ENCODE measurements around the gene OSBPL8.

The OSBPL8 gene, protein sequence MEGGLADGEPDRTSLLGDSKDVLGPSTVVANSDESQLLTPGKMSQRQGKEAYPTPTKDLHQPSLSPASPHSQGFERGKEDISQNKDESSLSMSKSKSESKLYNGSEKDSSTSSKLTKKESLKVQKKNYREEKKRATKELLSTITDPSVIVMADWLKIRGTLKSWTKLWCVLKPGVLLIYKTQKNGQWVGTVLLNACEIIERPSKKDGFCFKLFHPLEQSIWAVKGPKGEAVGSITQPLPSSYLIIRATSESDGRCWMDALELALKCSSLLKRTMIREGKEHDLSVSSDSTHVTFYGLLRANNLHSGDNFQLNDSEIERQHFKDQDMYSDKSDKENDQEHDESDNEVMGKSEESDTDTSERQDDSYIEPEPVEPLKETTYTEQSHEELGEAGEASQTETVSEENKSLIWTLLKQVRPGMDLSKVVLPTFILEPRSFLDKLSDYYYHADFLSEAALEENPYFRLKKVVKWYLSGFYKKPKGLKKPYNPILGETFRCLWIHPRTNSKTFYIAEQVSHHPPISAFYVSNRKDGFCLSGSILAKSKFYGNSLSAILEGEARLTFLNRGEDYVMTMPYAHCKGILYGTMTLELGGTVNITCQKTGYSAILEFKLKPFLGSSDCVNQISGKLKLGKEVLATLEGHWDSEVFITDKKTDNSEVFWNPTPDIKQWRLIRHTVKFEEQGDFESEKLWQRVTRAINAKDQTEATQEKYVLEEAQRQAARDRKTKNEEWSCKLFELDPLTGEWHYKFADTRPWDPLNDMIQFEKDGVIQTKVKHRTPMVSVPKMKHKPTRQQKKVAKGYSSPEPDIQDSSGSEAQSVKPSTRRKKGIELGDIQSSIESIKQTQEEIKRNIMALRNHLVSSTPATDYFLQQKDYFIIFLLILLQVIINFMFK

DNA sequence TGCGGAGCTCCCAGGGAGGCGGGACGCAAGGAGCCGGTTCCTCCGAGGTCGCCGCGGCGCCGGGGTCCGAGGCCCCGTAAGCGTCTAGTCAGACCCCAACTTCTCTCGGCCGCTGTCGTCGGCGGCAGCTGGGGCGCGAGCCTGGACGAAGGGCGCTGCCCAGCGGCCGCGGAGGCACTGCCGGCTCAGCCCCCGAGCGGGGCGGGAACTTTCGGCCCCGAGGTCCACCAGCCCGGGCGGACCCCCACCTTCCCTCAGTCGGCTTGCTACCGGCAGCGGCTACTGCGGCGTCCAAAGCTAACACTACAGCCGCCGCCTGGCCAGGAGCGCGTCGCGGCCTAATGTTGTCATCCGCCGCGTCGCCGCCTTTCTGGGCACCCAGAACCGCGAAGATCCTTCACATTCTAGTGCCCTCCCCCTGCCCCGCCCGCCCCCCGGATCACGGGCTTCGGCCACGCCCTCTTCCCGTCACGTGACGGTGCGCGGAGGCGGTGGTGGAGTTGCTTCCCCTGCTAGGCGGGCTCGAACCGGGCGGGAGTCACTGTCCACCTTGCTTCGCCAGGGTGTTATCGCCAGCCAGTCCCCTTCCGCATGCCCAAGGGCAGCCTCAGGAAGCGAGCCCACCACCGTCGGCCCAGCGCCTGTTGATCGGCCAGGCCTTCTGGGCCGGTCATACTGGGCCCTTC lies at the start of gene OSBPL8:
Gene OSBPL8, minus strand, starts transcription at position 372 of the 686 bp plus-strand sequence. CDS start 72,220 bp downstream, outside the sequence.
- DNase-seq, result peak; percentile 98
- ATAC-seq, result peak; percentile 77

DNA sequence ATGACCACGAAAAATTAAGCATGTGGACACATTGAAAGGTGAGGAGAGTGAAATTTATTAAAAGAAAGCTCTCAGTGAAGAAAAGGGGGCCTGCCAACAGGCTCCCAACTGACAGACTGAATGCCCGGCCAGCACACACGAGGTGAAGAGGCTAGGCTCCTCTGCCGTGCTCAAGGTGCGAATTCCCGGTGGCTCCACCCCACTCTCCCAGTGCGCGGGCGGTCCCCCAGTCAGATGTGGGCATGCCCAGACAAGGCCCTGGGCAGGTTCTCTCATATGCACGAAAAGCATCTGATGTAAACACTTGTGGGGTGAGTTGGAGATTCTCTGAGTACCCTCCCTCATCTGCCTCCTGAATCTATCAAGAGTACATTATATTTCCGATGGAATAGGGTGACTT lies 48.5 kb upstream of the OSBPL8 start:
- ATAC-seq, result no peak
- no peak for DNase-seq

DNA sequence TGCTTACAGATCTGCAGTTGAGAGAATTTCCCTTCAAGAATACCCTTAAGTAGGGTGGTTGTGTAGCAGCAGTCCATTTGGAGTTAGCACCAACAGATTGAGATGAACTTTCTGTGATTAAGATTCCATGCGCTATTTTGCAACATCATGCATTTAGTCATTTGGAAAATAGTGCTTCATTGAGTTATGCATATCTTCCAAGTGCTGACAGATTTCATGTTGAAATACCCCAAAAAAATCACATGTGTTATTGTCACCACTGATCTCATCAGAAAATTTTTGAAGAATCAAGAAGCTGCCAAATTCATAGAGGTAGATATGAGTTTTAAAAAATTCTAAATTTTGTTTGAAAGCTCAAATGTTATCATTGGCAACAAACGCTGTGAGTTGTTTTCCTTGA lies 35.5 kb upstream of the OSBPL8 start:
- ATAC-seq (no peak), DNase-seq (no peak)

DNA sequence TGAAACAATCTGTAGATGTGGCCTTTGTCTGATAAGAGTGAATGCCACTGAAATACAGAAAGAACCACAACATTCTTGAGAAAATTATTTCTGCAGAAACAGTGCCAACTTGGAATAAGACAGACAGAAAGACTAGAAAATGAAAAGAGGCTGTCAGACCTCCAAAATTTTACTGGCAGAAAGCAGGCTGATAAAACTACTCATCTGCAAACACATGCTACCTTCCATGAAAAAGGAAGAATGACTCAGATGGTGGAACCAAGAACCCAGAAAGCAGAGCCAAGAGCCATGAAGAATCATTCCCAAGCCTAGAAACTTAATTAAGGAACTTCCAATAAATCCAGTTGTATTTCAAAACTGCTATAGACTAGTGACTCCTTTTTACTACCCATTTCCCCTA lies 31.9 kb upstream of the OSBPL8 start:
- DNase-seq (no peak), ATAC-seq (no peak)

DNA sequence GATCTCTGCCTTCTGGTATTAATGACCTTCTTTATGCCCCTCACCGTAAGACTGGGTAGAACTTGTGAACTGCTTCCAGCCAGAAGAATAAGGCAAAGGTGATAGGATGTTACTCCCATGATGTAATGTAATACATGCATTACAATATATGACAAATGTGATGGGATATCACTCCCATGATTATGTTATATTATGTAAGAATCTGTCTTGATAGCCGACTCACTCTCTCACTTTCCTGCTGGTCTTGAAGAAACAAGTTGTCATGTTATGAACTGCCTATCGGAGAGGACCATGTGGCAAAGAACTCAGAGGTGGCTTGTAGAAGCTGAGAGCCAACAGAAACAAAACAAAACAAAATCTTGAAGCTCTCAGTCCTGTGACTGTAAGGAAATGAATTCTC lies 30.6 kb upstream of the OSBPL8 start:
- DNase-seq, result no peak
- no peak for ATAC-seq

DNA sequence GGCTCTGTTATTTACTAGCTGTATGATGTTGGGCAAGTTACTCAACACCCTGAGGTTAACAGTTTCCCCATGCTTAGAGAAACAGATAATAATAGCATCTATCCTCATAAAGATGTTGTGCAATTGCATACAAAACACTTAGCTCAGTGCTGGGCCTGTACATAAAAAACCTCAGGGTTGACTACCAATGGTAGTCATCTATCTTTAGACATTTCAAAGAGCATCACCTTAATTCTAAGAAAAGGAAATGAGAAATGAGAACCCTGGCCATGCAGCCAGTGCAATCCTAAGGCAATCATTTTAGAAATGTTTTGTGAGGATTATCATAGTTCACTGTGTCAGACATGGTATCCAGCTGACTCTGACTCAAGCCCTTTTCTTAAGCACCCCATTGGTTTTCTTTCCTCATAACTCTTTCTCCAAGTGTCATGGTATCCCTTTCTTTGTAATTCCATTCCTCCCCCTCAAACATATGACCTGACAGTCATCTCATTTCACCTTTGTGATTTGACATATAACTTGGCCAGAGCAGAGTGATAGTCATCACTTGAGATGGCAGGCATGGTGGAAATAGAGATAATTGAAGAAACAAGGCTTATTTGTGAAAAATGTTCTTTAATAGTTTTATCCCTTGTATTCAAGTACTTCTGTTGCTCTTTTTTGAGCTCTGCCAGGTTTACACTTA lies 29.5 kb upstream of the OSBPL8 start:
- ATAC-seq, result peak; percentile 32
- no peak for DNase-seq

DNA sequence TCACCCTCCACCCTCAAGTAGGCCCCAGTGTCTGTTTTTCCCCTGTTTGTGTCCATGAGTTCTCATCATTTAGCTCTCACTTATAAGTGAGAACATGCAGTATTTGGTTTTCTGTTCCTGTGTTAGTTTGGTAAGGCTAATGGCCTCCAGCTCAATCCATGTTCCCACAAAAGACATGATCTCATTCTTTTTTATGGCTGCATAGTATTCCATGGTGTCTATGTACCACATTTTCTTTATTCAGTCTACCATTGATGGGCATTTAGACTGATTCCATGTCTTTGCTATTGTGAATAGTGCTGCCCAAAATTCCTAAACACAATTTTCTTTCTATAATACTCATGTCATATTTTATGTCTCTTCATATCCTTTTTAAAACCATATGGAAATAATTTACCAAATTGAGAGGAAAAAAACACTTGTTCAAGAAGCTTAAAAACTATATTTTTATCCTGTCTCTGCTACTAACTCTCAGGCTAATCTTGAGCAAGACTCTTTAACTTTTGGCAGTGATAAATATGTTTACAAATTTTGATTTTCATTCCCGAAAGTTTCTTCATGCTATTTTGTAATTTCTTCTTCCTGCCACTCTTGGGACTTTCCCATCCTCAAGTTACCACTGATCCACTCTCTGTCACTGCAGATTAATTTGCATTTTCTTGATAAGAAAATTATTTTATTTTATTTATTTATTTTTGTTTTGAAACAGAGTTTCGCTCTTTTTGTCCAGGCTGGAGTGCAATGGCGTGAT lies 28.0 kb upstream of the OSBPL8 start:
- DNase-seq (no peak), ATAC-seq (no peak)

DNA sequence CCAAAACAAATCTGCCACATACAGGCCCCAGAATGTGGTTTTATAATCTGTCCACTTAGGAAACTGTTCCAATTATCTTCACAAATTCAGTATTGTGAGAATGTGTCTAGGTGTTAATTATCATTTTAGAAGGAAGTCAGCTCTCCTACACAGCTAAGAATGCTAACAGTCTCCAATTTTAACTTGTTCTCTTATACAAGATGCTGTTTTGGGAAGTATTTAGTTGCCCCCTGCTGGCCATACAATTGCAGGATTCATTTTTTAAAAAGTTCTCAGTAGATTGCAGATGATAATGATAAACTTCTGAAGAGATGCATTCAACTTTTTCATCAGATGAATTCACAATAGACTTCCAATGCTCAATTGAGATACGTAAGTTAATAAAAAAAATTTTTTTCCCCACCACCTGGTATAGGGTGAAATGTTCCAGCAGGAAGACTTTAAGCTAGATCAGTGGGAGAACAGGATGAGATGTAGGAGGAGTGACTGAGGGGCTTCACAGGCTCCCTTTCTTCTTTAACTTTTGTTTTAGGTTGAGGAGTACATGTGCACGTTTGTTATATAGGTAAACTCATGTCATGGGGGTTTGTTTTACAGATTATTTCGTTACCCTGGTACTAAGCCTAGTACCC lies 27.3 kb upstream of the OSBPL8 start:
- DNase-seq, result peak; percentile 16
- no peak for ATAC-seq

DNA sequence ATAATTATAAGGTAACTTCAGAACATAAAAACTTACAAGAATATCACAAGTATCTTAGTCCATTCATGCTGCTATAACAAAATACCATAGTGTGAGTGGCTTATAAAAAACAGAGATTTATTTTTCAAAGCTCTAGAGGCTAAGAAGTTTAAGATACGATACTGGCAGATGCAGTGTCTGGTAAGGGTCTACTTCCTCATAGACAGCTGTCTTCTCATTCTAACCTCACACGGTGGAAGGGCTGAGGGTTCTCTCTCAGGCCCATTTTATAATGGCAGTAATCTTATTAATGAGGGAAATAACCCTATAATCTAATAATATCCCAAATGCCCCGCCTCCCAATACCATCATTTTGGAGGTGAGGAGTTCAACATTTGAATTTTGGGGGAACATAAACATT lies 23.7 kb upstream of the OSBPL8 start:
- no peak for DNase-seq
- no peak for ATAC-seq

DNA sequence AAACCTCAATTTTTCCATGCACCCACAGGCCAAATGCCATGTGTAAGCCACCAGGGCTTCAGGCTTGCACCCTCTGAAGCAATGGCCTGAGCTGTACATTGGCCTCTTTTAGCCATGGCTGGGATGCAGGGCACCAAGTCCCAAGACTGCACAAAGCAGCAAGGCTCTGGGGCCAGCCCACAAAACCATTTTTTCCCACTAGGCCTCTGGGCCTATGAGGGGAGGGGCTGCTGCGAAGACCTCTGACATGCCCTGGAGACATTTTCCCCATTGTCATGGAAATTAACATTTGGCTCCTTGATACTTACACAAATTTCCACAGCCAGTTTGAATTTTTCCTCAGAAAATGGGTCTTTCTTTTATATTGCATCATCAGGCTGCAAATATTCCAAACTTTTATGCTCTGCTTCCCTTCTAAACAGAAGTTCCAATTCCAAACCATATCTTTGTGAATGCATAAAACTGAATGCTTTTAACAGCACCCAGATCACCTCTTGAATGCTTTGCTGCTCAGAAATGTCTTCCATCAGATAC lies 14.3 kb upstream of the OSBPL8 start:
- ATAC-seq, result no peak
- no peak for DNase-seq

DNA sequence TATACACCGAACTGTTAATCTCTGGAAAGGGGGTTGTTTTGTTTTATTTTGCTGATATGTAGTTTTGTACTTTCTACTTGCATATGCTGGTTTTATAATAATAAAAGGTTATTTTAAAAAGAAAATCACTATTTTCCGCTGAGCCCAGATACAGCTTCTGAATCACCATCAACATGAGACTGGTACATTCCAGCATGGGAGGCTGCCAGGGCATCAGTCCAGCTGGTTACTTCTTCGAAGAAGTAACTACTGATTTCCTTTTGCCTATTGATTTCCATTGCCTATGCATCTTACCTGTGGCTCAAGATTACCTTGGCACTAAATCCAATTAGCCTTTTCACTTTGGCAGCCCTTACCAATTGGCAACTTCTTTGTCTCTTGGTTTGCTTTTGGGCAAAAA lies 11.7 kb upstream of the OSBPL8 start:
- DNase-seq (no peak), ATAC-seq (no peak)

DNA sequence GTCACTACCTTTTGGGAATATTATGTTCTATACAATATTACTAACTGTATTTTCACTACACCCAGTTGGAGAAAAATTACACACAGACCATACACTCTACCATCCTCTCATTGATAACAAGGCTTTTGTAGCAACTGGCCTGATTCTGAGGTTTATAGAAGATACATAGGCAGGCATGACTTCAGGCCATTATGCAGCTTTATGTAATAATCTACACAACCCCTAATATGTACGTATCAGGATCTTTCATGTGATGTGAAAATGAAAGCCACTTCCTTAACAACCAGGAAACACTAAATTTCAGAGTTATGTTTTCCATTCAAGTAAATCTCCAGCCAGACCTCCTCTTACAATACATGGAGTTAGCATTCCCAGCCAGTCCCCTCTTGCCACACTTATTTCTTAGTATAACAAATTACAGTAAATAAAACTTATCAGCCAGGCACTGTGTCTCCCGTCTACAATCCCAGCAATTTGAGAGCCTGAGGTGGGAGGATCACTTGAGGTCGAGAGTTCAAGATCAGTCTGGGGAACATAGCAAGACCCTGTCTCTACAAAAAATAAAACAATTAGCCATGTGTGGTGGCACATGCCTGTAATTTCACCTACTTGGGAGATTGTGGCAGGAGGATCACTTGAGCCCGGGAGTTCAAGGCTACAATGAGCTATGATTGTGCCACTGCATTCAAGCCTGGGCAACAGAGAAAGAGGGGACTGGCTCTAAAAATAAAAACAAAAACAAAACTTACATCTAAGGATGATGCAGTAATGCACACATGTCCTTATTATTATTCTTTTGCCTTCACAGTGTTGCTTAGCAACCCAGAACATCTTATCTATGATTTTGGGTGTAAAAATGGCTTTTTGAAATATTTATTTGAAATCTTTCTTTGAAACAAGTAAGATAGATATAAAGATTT lies 10.4 kb upstream of the OSBPL8 start:
- ATAC-seq (no peak), DNase-seq (no peak)

DNA sequence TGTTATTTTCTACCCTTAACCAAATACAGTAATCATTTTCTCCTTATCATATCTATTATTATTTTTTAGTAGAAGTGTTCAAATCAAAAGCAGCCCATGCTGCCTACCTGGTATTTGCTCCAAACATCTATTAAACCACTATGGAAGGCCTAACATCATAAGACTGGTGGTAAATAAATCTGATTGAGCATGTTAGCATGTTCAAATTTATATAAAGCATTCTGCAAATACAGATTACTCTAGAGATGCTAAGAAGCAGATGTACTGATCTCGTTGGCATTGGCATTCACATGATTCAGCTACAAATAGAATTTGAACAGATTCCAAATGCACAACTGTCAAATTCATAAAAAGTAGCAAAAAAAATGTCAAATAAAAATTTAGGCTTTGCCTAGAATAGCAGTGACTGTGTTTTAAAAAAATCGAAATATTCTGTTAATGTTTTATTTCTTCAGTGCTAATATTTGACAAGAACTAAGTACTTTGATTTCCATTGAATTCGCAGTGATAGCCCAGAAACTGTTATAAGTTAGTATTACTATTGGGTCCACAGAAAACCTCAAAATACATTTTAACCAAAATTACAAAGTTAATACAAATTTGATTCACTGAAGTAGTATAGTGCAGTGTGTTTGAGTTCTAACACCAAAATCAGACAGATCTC lies 9.4 kb upstream of the OSBPL8 start:
- ATAC-seq, result no peak
- no peak for DNase-seq

DNA sequence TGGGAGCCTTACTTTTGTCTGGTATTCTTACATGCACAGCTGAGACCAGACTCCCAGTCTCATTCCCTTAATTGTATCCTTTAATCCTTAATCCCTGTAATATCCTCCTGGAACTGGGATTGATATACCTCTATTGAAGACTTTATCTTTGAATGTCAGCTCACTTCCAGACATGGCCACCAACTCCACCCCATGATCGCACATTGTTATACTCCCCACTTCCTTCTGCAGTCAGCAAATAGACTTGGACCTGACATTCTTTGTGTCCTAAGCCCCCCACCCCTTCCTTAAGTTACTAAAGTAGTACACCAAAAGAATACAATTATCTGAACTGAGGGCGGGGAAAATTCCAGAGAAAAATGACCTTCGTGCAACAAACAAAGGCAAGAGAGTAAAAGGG lies 8.6 kb upstream of the OSBPL8 start:
- ATAC-seq, result no peak
- no peak for DNase-seq

DNA sequence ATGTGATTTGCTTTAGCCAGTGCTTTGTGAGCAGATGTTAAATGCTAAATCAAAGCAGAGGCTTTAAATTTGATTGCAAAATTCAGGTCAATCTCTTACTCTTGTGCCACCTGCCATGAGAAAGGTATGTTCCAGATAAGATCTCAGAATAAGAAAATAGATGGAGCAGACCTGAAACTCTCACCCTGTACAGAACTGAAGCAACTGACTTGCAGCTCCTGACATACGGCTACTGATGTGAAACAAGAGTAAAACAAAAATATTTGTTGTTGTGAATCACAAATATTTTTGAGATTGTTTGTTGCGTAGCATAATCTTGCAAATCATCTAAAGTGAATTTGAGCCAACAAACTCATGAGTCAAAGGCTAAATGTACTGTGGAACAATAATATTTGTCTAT lies 3.5 kb upstream of the OSBPL8 start:
- no peak for DNase-seq
- ATAC-seq, result no peak

DNA sequence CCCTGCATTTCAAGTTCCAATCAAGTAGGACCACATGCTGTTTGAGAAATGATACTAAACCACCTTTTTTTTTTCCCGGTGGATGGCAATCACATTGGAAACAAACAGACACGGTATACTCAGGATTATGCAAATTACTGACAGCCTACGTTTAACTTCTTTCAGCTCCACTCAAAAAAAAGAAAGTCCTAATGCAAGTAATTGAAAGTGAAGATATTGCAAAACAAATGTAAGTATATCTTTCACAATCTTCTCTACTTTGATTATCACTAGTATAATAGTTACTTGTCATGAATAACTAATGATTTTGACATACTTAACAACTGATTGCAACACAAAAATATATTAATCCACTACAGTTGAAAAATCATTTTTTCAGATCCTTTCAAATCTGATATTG lies 2.6 kb upstream of the OSBPL8 start:
- ATAC-seq, result no peak
- no peak for DNase-seq

DNA sequence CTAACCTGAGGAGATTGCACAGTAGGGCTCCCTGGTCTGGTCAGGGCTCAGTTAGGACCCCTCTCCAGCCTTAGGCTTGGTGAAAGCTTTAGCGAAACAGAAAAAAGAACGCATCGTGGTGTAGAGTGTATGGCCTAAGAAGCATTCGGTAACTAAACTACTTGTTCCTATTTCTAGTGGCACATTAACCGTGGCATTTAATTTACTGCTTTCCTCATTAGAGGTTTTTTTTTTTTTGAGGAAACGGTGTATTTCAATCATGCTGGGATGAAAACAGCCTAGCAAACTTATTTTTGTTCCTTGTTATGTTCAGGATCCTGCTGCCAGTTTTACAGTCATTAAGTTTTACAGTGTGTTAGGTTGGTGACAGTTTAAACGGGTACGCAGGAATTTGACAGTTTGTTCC lies 518 bp upstream of the OSBPL8 start:
- DNase-seq (no peak), ATAC-seq (no peak)

DNA sequence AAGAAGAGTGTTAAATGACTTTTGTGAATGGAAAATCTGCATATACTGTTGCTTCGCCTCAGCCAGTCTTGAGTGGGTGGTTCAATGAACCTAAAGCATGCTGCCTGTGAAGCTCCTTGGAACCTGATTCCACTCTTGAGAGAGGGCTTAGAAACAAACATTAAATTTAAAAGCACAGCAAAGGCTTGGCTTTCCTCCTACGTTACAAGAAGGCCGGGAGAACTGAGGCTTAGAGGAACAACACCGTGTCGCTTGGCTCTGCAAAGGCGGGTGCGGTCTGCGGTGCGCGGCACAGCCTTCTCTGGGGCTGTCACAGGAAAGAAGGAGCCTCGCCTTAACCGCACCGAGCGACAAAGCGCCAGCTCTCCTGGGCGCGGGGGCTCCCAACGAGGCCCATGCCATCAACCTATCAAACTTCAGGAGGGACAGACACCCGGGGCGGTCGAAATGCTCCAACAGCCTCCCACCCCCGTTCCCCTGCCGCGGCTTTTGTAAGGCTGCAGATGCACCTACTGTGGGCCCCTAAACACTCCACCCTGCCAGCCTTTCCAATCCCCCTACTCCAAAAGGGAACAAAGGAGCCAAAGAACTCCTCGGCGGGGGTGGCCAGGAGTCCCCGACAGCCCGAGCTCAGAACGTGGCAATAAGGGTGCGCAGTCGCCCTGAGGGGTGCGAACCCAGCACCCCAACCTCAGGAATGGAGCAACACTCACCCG lies 729 bp downstream of the OSBPL8 start:
- ATAC-seq (peak; percentile 83), DNase-seq (peak; percentile 86)

Data from stimulated activated naive CD8-positive, alpha-beta T cell treated with anti-CD3 and anti-CD28 coated beads, Interleukin-15, Interleukin-2, amounts not matched to agents 100 U/mL and 50 U/mL, for 24 hours (primary cell).